ENCODE data around the gene ARHGEF9.

Gene ARHGEF9

DNA sequence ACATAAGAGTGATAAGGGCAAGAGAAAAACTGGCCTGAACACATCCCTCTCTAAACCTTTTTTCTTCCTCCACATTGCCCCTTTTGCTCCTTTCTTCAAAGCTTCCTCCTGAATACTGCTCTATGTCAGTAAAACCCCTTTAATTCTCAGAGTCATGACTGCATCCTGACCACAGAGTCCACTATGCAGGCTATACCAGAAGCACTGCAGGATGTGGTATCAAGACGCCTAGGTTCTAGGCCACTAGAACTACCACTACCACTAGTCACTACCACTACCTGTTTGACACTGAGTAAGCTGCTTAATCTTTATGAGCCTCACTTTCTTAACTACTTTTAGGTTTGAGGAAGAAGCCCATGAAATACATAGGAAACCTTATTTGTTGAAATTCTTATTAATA is 38.7 kb downstream of the ARHGEF9 start:
- peak in 2 of 4 experiments; percentile 0 to 1 for DNase-seq

GRCh38 chrX:63744850-63745394 is 40.1 kb downstream of the ARHGEF9 start:
- DNase-seq: no peak

DNA sequence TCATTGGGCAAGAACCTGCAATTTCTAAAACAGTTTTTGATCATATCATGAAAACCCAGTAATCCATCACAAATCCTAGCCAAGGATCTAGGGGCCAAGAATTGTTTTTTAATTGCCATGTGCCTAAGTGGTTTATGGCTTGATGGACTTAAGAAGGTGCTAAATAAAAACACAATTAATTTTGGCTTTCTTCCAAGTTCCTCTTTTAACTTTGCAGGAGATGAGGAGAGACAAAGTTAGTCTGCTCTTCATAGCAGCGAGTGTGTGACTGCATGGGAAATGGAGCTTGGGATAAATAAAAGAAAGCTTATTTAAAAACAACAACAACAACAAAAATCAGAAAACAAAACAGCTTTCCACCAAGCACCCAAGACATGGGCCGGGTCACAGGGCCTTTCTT is 41.4 kb downstream of the ARHGEF9 start:
- no peak for DNase-seq

DNA sequence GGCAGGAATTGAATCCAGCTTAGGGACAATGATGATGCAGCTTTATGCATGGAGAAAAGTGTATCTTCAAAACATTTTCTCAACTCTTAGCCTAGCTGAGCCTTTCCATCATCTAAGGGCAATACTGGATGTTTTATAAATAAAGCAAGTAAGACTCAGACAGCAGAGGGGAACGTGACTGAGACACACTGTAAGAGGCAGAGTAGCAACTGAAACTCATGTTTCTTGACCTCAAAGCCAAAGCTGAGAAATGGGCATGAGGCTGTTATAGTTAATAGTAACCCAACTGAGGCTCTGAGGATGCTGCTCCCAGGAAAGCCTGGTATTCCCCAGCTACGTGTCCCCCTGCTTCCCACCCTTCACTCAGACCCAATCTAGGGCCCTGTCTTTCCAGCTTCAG is 44.6 kb downstream of the ARHGEF9 start:
- no peak for DNase-seq

DNA sequence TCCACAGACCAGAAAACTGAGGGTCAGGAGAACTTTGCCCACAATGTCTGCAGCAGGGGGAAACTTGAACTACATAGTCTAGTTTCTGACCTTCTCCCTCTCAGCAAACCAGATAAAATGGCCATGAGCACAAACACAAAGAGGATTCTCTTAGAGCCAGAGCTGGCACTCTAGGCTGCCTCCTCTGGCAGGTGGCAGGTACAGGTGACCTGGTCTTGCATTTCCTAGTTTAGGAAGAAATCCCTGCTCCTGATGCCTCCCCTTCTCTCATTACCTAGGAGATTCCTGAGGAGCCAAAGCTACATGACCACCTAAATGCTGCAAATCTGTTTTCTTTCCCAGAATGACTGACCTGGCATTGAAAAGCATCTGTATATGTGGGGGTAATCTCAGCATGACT is 45.1 kb downstream of the ARHGEF9 start:
- no peak for DNase-seq

GRCh38 chrX:63738696-63739095 is 46.3 kb downstream of the ARHGEF9 start:
- no peak for DNase-seq

- no peak for DNase-seq
Measured at GRCh38 chrX:63737131-63737921, 47.7 kb downstream of the ARHGEF9 start.

- no peak for DNase-seq
Measured at GRCh38 chrX:63735882-63736281, 49.1 kb downstream of the ARHGEF9 start.

DNA sequence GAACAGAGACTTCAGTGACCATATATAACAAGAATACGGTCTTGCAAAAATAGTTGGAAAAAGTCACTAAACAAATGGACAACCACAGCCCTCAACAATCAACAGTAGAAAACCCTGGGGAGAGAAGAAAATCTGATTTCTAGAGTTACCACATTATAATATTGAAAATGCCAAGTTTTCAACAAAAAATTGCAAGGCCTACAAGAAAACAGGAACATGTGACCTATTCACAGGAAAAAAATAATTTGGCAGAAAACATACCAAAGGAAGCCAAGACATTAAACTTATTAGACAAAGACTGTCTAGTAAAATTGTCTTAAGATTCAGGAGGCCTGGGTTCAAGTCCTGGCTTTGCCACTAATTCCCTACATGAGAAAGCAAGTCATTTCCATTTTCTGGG is 64.7 kb downstream of the ARHGEF9 start:
- no peak for DNase-seq

GRCh38 chrX:63719633-63720032 is 65.4 kb downstream of the ARHGEF9 start:
- DNase-seq: no peak

- DNase-seq: no peak
Measured at GRCh38 chrX:63718010-63718694, 66.9 kb downstream of the ARHGEF9 start.

GRCh38 chrX:63713526-63713925 is 71.5 kb downstream of the ARHGEF9 start:
- no peak for DNase-seq

DNA sequence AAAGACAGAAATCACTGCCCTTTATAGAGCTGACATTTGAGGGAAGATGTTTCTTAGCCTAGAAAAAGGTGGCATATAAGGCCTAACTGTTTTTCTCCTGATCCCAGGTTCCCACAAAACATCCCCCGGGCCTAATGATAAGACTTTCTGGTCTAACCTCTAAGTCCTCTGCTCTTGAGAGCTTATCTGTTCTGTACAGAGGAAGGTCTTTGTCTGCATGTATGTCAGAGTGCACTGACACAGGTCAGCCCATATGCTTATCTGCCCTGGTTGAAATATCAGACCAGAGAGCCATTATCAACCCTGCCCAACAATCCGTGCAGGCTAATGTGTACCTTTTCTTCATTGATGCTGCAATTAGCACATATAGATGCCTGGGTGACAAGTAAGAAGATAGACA is 76.2 kb downstream of the ARHGEF9 start:
- DNase-seq: no peak

GRCh38 chrX:63702556-63702955 is 82.5 kb downstream of the ARHGEF9 start:
- no peak for DNase-seq

DNA sequence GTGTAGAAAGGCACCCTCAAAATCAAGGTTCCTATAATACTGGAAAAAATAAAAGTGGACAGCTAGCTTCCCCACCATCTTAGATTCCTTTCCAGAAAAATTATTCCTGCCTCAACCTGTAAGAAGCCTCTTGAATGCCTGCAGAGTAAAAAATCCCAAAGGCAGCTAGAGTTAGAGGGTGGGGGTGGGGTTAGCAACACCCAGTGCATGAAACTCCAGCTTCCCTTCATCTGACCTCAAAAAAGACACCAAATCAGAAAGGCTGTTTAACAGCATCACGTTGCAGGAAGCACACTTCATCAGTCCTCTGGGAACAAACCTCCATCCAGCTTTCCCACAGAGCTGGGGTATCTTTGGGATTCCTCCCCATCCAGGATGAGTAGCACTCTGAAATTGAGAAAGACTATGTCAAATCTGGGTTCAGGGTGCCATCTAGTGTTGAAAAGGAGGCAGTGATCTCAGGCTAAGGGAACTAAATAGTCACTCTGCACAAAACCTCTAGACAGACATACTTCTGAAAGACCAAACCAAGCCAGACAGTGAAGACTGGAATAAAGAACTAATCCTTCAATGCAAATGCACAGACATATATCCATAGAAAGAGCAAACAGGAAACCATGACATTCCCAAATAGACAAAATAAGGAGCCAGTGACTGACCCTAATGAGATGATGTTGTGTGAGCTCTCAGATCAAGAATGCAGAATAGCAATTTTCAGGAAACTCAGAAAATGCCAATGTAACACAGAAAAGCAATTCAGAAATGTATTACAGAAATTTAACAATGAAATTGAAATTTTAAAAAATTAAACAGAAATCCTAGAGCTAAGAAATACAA is 97.9 kb downstream of the ARHGEF9 start:
- DNase-seq: no peak

GRCh38 chrX:63680423-63680822 is 104.6 kb downstream of the ARHGEF9 start:
- DNase-seq: no peak

DNA sequence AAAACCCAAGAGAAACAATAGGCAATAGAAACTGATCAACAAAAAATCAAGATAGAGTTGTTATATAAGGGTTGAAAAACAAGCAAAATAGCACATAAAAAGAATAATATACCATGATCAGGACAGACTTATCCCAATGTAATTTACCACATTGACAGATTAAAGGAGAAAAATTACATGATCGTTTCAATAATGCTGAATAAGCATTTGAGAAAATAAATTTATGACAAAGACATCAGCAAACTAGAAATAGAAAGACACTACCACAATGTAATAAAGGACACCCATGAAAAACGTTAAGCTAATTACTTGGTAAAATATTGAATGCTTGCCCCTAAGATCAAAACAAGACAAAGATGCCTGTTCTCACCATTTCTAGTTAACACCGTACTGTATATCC is 105.6 kb downstream of the ARHGEF9 start:
- DNase-seq: no peak

DNA sequence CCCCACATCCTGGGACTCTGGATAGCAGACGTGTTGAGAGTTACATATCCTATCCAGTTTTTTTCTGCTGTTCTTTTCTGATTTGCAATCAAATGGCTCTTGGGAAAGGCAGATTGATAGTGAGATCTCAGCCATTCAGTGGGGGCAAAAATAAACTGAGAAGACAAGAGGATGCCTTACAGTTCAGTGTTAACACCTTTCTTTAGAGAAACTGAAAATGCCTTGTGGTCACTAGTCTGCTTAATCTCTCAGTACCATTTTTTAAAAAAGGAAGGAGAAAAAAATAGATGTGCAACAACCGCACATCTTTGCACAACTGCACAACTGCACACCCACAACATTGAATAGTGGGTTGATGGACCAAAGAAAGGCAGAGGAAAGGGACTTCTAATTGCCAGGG is 109.3 kb downstream of the ARHGEF9 start:
- no peak for DNase-seq

DNA sequence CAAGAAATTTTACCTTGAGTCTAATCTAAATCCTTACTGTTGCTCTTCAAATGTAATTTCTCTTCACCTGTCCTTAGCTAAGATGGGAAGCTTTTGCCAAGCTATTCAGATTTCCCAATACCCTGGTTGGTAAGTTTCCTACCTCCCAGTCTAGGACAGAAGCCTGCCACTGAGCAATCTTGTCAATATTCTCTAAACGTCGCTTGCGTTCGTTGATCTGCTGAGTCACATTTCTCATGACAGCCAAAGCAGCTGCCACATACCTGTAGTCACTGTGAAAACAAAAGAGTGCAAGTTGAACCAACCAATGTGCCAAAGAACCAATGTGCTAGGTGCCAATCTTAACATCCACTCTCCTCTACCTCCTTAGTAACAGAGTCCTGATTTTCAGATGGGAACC is 111.1 kb downstream of the ARHGEF9 start:
- no peak for DNase-seq

DNA sequence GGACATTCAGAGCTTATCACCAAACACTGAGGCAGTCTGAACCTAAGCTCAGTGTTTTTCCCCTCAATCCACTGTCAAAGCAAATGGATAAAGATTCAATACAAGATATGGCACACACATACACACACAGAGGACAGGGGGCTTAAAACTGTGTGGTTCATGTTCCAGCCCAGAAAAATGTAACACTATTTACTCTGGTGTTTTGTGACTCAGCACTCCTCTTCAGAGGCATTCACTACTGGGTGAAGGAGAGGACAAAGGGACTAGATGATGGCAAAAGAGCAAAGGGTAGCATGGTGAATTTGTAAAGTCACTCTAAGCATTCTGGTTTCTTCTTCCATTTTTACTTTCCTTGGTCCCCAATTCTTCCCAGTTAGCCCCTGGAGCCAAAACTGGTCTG is 120.3 kb downstream of the ARHGEF9 start:
- DNase-seq: no peak

DNA sequence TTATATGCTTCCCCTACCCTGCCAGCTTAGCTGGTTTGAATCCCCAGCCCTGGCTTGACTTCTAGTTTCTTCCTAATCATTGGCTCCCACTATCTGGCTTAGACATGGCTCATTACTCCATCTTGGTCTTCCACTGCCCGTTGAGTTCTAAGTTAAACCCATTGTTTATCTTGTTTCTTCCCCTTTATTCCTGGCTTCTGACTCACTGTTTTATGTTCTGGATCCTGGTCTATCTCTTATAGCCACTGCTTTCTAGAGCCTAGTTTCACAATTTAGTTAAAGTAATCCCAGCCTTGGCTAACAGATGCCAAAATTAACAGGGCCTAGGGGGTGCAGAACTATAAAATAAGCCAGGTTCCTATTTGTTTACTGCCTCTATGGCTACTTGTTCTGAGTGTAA is 120.9 kb downstream of the ARHGEF9 start:
- DNase-seq: no peak

DNA sequence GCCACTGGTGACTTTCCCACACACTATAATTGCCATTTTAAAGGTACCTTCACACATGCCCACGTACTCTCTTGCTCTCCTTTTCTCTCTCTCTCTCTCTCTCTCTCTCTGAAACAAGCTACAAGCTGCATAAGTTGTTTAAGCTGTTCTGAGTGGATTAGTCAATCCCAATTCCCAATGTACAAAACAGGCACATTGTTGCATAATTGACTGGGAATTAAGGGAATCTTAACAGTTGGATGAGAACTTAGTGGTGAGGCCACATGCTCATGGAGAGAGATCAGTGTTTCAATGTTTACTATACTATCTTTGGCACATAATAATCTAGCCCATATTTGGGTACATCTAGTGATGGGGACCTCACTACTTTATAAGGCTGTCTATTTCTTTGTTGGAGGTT is 123.3 kb downstream of the ARHGEF9 start:
- no peak for DNase-seq

DNA sequence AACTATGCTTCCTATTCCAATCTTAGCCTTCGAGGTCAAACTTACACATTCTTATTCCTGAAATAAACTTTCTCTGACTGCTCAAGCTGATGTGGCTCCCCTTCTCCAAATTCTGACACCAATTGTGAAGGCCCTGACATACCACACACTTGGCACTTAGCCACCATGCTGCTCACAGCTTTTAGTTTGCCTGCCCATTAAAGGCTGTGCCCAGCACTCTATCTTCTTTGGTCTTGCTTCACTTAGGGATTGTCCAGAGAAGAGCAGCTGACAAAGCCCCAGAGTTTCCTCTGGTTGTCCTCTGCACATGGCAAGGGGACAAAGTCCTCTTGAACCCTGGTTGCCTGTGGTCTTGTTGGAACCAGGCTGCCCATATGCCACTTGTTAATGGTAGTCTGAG is 126.1 kb downstream of the ARHGEF9 start:
- DNase-seq: no peak
